Measurements from ENCODE around the gene CIDEB.
"Not testable (repeated sequence)": the region's sequence is repeated elsewhere in the genome, so short reads cannot be mapped to it uniquely, and the experiment has no call there.

Gene CIDEB

DNA sequence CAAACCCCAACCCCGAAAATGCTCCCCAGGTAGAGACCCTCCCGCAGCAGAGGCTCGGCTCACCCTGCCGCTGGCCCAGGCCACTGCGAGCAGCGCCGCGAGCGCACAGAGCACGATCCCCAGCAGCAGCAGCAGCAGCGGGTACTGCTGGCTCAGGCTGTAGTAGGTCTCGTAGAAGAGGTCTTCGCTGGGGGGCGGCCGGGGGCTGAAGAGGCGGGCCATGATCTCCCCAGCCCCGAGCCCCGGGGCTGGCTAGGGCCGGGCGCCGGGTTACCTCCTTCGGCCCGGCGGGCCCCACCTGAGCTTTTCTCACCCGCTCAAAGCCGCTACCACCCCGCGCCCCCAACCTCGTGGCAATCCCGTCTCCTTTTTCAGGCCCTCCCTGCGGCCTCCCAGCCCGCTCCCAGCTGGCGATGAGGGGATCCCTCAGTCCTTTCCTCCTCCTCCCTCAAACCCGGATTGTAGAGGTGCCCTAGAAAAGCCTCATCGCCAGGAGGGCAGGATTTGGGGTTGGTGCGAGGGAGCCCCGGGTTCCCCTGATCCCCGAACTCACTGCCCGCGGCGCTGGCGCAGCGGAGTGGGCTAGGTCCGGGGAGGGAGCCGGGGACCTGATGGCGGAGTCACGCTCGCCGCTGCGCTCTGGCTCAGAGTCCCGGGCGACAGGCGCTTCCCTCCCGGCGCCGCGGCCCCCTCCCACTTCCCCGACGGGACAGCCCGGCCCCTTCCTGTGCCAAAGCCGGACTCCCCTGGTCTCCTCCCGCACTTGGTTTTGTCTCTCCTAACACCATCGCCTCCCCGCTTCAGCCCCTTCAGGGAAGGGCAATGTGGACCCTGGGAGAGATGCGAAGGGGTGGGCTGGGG lies 26.9 kb upstream of the CIDEB start, which contains the start of gene ADCY4:
Gene ADCY4, minus strand, starts transcription at position 641 of the 861 bp plus-strand sequence. Its CDS starts 419 bp downstream, at position 222.
- H3K4me3 ChIP-seq (ENCODE audit: low read depth, low read length): peak within 1 kb of the TSS; percentile 33
- no peak for DNase-seq (ENCODE audit: low read depth)

DNA sequence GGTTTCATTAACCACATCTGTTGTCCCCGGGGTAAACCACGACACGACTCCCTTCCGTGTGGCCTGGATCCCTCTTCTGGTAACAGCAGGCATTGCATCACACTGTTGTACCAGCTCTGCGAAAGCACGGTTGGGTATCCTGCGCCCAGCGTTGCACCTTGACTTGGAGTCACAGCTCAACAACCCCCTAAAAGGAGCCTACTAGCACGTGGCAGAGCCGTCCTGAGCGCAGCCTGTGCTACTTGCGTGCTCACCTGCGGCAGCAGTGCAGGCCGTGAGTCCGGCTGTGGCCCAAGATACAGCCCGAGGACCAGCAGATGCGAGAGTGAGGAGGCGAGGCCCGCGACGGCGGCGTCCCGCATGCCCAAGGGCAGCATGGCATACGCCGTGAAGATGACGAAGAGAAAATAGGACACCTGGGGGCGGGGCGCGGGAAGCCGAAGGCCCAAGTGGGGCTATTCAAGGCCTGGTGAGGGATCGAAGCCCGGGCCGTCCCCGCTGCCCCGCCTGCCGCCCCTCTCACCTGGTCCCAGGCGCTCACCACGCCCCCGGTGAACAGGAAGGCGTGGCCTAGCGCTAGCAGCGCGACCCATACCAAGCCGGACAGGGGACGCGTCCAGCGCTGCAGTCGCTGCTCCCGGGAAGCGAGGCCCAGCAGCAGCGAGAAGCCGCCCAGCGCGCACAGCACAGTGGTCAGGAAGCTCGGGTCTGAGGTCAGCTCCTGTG lies 24.7 kb upstream of the CIDEB start:
- no peak for DNase-seq (ENCODE audit: low read depth)
- H3K4me3 ChIP-seq (ENCODE audit: low read depth, low read length): peak overlapping the region; percentile 33

DNA sequence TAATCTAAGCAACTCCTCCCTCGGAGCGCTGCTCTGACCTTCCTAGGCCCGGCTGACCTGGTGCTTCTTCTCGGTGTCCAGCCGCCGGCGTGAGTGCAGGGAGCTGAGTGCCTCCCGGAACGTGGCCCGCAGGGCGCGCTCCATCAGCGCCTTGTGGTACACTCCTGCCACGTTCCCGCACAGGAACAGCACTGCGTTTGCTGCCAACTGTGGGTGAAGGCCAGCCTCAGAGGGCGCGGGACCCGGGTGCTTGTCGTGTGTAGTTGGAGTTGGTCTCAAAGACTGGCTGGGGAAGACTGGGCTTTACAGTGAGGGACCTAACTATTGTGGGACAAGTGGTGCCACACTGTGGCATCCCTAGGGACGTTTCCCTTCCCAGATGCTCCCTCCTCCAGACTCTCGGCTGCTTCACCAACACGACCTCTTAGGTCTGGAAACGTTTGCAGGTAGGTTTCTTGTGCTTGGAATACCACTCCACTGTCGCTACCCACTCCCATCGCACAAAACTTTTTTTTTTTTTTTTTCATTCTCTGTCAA lies 24.0 kb upstream of the CIDEB start:
- H3K4me3 ChIP-seq (ENCODE audit: low read depth, low read length): no peak overlapping the region
- DNase-seq (ENCODE audit: low read depth): no peak

DNA sequence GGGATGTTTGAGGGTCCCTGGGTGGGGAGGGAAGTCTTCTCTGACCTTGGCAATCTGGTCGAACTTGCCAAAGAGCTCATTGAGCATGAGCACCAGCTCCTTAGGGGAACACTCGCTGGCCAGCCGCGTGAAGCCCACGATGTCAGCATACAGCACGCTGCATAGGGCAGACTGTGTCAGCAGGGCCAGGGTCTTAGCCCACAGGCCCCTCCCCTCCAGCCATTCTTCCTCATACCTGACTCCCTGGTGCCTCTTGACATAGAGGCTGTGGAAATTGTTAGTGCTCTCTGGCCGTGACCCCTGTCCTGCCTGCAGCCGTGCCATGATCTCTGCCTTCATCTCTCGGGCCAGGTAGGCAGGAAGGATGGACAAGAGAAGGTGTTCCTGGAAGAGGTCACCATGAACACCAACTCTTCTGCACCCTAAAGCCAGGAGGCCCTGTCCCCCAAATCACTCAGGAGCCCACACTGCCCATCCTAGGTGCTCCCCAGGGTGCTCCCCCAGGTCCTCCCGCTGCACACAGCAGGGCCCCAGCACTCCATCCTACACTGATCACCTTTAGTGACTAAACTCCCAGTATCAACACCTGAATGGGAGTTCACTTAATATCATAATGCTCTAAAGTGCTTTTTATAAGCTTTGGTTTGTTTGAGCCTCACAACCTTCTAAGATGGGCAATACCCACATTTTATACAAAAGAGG lies 23.3 kb upstream of the CIDEB start:
- DNase-seq (ENCODE audit: low read depth): no peak
- no peak overlapping the region for H3K4me3 ChIP-seq (ENCODE audit: low read depth, low read length)

DNA sequence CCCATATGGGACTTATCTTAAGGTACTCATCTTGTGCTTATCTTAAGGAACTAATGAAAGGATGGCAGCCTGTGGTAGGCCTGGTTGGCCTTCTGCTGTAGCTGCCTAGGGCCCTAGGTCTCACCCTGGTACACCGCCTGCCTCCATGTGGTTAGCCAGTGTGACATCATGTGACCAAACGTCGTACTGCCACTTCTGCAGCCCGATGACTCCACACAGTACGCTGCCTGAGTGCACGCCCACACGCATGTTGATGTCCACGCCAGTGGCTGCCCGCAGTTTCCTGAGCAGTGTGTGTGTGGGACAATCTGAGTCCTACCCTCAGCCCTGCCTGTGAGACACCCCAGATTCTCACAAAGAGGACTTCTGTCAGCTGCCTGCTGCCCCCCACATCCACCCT lies 22.0 kb upstream of the CIDEB start:
- no peak for DNase-seq (ENCODE audit: low read depth)
- H3K4me3 ChIP-seq (ENCODE audit: low read depth, low read length): no peak overlapping the region

DNA sequence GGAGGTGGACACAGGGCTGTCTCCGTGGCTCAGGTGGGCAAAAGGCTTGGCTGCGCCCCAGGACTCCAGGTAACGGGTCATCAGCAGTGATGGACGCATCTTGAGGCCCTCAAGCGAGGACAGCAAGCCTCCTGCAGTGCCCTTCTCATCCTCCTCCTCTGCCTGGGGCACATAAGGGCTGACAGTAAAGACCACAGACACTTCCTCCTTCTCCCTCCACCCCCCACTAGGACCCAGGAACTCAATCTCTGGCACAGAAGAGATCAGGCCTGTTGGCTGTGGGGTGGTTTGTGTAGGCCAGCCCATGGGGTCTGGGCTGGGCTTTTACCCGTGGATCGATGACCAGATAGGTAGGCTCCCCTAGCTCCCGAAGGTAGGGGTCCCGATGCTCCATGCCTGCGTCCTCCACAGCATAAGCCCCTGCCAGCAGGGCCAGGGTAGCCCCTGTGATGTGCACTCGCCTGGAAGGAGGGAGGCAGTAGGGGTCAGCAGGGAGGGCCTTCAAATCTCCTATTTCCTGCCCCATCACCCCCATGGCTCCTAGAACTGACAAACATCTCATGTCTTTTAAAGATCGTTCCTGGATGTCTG lies 21.4 kb upstream of the CIDEB start:
- no peak overlapping the region for H3K4me3 ChIP-seq (ENCODE audit: low read depth, low read length)
- no peak for DNase-seq (ENCODE audit: low read depth)

DNA sequence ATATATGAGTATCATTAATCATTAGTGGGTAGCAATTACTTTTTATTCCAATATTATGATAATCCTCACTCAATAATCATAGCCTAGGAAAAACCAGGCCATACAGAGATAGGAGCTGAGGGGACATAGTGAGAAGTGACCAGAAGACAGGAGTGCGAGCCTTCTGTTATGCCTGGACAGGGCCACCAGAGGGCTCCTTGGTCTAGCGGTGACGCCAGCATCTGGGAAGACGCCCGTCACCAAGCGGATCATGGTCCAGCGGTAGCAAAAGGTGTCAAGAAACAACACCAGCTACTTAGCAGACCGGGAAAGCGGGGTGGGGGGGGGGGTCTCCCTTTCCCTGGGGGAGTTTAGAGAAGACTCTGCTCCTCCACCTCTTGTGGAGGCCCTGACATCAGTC lies 20.1 kb upstream of the CIDEB start:
- not testable (repeated sequence) for DNase-seq (ENCODE audit: low read depth); H3K4me3 ChIP-seq (ENCODE audit: low read depth, low read length)

DNA sequence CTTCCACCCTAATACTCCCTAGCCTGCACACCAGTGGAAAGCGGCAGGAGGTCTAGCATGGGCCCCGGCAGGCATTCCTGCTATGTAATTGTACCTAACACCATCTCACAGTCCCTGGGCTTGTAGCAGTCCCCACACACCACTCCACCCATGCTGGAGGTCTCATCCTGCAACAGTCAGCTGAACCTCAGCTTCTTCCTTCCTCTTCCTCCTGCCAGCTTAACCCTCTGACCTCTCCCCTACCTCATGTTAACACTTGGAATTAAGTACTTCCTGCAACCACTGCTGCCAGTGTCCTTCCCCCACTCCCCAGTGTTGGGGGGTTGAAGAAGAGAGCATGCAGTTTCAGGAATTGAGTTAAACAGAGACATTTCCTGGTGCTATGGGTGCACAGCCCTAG lies 19.5 kb upstream of the CIDEB start:
- DNase-seq (ENCODE audit: low read depth): no peak
- no peak overlapping the region for H3K4me3 ChIP-seq (ENCODE audit: low read depth, low read length)

DNA sequence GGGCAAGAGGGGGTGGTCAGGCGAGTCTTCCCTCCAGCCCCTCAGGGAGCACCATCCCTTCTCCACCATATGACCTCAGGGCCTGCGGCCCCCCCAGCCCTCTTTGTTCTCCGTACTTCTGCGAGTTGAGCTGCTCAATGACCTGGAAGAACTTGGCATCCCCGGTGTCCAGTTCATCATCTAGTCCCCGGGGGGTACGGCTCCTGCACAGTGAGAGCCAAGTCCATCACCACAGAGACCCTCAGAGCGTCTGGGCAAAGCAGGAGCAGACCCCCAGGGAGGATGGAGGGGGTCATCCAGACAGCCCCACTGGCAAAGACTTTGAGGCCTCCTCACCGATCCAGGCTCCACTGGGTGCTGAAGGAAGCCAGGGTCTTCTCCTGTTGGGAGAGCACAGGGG lies 18.2 kb upstream of the CIDEB start:
- no peak for DNase-seq (ENCODE audit: low read depth)
- H3K4me3 ChIP-seq (ENCODE audit: low read depth, low read length): no peak overlapping the region

DNA sequence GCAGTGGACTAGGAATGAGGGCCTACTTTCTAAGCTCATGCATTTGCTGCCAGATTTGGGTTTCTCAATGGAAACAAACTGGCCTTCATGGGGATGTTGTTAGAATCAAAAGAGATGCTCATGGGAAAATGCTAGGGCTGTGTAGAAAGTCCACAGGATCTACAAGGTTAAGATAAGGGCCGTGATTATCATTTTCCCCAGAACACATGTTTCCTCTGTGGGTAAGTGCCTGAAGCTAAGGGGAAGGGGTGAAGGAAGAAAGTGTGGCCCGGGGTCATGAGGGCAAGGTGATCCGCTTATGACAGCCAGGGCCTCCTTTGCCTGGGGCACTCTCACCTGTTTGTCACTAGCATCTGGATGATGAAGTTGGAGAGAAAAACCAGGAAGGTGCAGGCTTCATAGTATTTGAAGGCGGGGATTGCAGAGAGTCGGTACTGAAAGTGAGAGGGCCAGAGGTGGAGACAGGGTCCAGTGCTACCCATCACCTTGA lies 17.3 kb upstream of the CIDEB start:
- no peak overlapping the region for H3K4me3 ChIP-seq (ENCODE audit: low read depth, low read length)
- no peak for DNase-seq (ENCODE audit: low read depth)

DNA sequence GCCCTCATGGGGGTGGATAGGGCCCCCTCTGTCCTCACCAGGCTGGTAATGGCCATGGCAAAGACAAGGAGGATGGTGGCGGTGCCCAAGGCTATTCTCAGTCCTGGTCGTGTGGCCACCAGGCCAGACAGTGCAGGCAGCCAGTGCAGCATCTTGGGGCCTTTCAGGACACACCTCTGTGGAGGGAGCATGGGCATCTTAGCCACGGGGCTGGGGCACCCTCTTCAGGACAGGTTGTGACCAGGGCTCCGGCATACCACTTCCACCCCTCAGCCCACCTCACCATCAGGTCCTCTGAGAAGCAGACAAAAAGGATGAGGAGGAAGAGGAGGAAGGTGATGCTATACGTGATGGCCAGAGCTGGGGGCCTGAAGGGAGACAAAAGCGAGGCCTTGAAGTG lies 16.2 kb upstream of the CIDEB start:
- H3K4me3 ChIP-seq (ENCODE audit: low read depth, low read length): no peak overlapping the region
- DNase-seq (ENCODE audit: low read depth): no peak

DNA sequence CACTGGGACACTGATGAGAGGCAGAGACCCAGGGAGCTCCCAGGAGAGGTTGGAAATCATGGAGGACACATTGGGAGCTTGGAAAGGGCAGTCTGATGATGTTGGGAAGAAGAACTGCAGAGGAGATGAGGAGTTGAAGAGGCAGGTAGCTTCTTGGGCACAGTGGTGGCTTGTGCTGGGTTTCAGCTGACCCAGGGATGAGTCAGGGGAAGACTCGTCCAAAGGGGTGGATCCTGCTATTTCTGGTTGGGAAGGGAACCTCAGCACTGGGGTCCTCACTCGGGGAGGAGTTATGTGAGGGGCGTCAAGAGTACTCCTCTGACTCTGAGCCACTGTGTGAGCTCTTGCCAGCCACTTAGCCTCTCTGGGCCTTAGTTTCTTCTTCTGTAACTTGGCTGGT lies 15.6 kb upstream of the CIDEB start:
- DNase-seq (ENCODE audit: low read depth): no peak
- H3K4me3 ChIP-seq (ENCODE audit: low read depth, low read length): no peak overlapping the region

DNA sequence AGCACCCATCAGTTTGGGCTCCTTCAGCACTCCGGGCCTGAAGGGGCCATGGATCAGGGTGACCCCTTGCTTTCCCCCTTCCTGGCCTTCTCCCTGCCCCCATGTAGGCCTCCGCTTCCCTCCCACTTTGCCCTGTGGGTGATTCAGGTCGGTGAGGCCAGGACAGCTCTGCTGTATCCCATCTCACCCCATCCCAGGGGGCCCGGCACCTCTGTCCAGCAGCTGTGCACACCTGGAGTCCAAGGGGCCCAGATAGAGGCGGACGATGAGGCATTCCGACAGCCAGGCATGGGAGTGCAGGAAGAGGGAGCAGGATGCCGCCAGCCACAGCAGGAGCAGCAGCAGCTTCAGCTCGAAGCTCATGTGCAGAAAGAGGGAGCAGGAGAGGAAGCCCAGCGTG lies 14.9 kb upstream of the CIDEB start:
- DNase-seq (ENCODE audit: low read depth): no peak
- no peak overlapping the region for H3K4me3 ChIP-seq (ENCODE audit: low read depth, low read length)

DNA sequence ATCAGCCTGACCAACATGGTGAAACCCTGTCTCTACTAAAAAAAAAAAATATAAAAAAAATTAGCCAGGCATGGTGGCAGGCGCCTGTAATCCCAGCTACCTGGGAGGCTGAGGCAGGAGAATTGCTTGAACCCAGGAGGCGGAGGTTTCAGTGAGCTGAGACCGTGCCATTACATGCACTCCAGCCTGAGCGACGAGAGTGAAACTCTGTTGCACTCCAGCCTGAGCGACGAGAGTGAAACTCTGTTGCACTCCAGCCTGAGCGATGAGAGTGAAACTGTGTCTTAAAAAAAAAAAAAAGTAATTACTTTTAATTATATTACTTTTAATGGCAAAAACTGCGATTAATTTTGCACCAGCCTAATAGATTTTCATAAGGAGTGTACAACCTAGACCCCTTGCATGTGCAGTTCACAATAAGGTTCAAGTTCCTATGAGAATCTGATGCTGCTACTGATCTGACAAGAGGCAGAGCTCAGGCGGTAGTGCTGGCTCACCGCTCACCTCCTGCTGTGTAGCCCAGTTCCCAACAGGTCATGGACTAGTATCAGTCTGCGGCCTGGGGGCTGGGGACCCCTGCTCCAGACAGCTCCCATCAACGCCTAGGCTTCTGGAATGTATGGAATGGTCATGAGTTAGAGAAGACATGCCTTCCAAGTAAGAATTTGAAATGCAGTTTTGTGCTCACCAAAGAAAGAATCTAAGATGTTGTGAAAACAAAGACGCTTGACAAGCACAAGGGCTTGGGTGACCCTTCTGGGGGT lies 13.6 kb upstream of the CIDEB start:
- H3K4me3 ChIP-seq (ENCODE audit: low read depth, low read length): no peak overlapping the region
- no peak for DNase-seq (ENCODE audit: low read depth)

DNA sequence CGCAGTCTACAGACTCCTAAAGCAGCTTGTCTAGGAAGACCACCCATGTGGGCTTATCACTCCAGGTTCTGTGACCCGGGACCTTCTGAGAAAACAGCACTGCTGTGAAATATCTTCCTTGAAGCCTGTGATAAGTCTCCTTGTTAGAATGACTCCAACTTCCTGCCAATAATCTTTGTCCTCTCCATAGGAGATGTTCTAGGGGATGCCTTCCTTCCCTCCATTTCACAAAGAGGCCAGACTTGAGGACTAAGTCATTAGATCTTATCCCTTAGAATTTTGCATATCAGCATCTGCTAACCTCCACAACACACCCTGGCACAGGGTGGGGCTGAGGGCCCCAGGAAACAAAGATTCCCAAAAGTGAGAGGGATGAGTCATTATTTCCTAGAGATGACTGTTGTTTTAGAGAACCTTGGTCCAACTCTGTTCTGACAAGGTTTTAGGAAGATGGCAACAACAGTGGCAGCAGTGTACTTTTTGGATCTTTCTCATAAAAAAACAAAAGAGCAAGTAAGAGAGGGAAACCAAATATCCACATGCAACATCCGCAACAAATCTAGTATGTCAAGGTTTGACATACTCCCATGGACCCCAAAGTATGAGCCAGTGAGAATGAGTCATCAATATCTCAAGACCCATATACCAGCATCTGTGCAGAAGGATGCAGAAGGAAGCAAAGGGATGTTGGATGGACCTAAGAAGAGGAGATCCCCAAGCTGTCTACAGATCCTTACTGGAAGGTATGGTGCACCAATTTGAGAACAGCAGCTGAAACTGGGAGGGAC lies 9.6 kb upstream of the CIDEB start:
- DNase-seq (ENCODE audit: low read depth): no peak
- H3K4me3 ChIP-seq (ENCODE audit: low read depth, low read length): no peak overlapping the region

DNA sequence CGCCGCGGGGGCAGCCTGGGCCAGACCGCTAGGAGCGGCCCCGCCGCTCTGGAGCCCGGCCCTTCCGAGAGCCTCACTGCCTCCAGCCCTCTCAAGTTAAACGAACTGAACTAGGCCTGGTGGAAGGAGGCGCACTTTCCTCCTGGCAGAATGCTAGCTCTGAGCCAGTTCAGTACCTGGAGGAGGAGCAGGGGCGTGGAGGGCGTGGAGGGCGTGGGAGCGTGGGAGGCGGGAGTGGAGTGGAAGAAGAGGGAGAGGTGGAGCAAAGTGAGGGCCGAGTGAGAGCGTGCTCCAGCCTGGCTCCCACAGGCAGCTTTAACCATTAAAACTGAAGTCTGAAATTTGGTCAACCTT lies 8.8 kb upstream of the CIDEB start:
- DNase-seq (ENCODE audit: low read depth): no peak
- H3K4me3 ChIP-seq (ENCODE audit: low read depth, low read length): no peak overlapping the region

DNA sequence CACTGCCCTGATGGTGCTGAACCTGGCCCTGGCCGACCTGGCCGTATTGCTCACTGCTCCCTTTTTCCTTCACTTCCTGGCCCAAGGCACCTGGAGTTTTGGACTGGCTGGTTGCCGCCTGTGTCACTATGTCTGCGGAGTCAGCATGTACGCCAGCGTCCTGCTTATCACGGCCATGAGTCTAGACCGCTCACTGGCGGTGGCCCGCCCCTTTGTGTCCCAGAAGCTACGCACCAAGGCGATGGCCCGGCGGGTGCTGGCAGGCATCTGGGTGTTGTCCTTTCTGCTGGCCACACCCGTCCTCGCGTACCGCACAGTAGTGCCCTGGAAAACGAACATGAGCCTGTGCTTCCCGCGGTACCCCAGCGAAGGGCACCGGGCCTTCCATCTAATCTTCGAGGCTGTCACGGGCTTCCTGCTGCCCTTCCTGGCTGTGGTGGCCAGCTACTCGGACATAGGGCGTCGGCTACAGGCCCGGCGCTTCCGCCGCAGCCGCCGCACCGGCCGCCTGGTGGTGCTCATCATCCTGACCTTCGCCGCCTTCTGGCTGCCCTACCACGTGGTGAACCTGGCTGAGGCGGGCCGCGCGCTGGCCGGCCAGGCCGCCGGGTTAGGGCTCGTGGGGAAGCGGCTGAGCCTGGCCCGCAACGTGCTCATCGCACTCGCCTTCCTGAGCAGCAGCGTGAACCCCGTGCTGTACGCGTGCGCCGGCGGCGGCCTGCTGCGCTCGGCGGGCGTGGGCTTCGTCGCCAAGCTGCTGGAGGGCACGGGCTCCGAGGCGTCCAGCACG lies 8.2 kb upstream of the CIDEB start:
- DNase-seq (ENCODE audit: low read depth): no peak

More for the DNA sequence above, 8.2 kb upstream of the CIDEB start:
- no peak overlapping the region for H3K4me3 ChIP-seq (ENCODE audit: low read depth, low read length)
